AG09319 (cell line): ENCODE results near the gene LRP10.
"Not testable (repeated sequence)": the region's sequence is repeated elsewhere in the genome, so short reads cannot be mapped to it uniquely, and the experiment has no call there.

Experiments
- DNase-seq: peaks from one replicate; pipeline ENCODE4 v3.0.0-alpha.2; 2010; ENCODE audit warnings: low read depth; ENCODE audit errors: extremely low read depth
- TF ChIP-seq, protein P1 (sequence below): IDR thresholded peaks from 2 replicates; pipeline ENCODE4 v1.5.1; 2011; ENCODE audit warnings: low read depth, mild to moderate bottlenecking, inconsistent platforms, low read length, moderate library complexity

LRP10 gene, protein sequence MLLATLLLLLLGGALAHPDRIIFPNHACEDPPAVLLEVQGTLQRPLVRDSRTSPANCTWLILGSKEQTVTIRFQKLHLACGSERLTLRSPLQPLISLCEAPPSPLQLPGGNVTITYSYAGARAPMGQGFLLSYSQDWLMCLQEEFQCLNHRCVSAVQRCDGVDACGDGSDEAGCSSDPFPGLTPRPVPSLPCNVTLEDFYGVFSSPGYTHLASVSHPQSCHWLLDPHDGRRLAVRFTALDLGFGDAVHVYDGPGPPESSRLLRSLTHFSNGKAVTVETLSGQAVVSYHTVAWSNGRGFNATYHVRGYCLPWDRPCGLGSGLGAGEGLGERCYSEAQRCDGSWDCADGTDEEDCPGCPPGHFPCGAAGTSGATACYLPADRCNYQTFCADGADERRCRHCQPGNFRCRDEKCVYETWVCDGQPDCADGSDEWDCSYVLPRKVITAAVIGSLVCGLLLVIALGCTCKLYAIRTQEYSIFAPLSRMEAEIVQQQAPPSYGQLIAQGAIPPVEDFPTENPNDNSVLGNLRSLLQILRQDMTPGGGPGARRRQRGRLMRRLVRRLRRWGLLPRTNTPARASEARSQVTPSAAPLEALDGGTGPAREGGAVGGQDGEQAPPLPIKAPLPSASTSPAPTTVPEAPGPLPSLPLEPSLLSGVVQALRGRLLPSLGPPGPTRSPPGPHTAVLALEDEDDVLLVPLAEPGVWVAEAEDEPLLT

DNA sequence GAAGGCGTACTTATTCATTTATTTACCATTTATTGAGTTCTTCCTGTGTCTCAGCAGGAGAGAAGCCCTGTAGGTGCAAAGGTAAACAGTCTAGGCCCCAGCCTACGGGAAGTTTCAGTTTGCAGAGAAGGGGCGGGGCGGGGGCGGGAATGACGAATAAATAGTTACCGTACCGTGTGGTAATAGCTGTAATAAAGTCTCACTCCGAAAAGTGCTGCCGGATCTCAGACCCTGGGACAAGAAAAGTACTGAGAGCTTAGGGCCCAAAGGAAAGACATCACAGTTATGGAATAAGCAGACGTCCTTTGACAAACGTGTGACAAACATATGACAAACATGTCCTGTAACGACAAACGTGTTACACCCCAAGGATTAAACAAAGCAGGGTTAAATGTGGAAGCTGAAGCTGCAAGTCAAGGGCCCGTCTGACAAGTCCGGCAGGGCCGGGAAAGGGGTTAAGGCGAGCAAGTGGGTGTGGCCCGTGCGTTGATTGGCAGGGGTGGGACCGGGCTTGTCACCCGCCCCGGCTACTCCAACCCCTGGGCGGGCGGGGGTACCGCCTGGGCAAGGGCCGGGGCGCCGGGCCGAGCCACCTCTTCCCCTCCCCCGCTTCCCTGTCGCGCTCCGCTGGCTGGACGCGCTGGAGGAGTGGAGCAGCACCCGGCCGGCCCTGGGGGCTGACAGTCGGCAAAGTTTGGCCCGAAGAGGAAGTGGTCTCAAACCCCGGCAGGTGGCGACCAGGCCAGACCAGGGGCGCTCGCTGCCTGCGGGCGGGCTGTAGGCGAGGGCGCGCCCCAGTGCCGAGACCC lies at the start of gene LRP10:
TSS of gene LRP10 (plus strand) at position 517 of the 809 bp plus-strand sequence. CDS start 564 bp downstream, outside the sequence.
- DNase-seq, result peak; percentile 70
- TF ChIP-seq, protein P1, sequence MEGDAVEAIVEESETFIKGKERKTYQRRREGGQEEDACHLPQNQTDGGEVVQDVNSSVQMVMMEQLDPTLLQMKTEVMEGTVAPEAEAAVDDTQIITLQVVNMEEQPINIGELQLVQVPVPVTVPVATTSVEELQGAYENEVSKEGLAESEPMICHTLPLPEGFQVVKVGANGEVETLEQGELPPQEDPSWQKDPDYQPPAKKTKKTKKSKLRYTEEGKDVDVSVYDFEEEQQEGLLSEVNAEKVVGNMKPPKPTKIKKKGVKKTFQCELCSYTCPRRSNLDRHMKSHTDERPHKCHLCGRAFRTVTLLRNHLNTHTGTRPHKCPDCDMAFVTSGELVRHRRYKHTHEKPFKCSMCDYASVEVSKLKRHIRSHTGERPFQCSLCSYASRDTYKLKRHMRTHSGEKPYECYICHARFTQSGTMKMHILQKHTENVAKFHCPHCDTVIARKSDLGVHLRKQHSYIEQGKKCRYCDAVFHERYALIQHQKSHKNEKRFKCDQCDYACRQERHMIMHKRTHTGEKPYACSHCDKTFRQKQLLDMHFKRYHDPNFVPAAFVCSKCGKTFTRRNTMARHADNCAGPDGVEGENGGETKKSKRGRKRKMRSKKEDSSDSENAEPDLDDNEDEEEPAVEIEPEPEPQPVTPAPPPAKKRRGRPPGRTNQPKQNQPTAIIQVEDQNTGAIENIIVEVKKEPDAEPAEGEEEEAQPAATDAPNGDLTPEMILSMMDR, result no peak

DNA sequence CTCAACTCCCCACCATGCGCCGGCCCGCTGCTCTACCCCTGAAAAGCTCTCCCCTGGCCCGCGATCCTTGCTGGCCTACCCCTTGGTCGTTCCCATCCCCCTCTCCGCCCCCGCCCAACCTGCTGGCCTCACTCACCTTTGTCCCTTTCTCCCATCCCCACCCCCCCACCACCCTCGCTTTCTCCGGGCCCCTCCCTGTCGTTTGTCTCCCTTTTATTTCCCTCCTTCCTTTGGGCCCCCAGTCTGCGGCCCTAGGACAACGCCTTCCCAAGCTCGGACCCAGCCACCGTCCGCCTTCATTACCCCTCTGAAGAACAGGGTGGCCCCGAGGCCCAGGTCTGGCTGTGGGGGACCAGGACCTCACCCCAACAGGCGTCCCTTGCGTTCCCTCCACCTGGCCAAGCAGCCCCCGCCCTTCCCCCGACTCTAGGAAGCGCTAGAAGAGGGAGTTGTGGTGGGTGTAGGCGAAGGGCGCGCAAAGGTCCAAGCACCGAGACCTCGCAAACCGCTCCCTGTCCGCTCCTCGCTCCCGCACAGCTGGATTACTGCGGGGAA lies 49.4 kb upstream of the LRP10 start:
- TF ChIP-seq, protein P1, result no peak
- no peak for DNase-seq

DNA sequence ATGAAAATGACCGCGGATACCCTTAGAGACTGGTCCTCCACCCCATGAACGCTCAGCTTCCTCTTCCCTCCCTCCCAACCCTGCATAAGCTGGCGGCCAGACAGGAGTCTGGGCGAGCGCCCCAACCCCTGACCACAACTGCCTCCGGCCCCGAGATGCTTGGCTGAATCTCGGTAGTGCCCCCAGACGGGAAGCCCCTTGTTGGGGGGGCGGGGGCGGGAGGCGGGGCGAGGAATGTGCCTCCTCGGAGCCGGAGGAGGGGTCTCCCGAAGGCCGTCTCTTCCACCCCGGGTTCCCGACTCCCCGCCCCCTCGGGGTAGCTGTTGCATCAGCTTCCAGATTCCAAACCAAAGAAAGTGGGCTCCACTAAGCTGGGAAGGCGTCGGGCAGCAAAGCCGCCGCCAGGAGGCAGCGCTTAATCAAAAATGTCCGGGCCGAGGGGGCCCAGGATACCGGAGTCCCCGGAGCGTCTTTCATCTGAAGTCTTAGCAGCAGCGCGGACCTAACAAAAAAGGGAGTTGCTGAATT lies 48.9 kb upstream of the LRP10 start:
- DNase-seq, result peak; percentile 85
- TF ChIP-seq, protein P1, result peak; percentile 89

DNA sequence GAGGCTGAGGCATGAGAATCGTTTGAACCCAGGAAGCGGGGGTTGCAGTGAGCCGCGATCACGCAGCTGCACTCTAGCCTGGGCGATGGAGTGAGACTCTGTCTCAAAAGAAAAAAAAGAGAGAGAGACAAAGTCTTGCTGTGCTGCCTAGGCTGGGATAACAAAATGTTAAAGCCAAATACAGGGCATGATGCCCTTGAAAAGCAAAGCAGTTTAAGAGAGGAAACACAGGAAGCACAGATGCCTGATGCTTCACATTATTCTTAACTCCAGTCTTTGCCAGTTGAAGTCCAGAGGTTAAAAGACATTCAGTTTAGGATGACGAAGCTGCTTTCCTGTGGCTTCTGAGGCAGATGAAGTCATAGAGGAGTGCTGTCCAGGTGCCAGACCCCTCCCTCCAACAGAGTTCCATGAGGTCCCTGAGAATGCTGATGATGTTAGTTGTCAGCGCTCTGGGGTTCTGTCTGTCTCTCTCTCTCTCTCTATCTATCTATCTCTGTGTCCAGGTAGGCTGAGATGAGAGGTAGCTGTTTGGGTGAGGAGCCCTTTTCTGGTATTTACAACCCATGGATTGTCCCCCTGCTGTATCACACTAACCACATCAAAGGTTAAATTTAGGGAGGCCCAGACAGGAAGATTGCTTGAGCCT lies 46.7 kb upstream of the LRP10 start:
- no peak for DNase-seq
- TF ChIP-seq, protein P1, result no peak

DNA sequence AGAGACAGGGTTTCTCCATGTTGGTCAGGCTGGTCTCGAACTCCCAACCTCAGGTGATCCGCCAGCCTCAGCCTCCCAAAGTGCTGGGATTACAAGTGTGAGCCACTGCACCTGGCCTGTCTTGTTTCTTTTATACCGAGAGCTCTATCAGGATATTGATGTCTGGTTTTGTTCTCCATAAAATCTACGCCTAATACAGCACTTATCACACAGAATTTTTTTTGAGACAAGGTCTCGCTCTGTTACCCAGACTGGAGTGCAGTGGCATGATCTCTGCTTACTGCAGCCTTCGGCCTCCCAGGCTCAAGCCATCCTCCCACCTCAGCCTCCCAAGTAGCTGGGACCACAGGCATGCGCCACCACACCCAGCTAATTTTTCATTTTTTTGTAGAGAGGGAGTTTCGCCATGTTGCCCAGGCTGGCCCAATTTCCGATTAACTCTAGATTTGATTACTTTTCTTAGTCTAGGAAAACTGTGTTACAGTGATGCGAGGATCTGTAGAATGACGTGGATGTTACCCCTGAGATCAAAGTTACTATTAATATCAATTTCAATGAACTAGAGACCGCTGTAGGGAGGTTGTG lies 42.4 kb upstream of the LRP10 start:
- DNase-seq, result not testable (repeated sequence)

DNA sequence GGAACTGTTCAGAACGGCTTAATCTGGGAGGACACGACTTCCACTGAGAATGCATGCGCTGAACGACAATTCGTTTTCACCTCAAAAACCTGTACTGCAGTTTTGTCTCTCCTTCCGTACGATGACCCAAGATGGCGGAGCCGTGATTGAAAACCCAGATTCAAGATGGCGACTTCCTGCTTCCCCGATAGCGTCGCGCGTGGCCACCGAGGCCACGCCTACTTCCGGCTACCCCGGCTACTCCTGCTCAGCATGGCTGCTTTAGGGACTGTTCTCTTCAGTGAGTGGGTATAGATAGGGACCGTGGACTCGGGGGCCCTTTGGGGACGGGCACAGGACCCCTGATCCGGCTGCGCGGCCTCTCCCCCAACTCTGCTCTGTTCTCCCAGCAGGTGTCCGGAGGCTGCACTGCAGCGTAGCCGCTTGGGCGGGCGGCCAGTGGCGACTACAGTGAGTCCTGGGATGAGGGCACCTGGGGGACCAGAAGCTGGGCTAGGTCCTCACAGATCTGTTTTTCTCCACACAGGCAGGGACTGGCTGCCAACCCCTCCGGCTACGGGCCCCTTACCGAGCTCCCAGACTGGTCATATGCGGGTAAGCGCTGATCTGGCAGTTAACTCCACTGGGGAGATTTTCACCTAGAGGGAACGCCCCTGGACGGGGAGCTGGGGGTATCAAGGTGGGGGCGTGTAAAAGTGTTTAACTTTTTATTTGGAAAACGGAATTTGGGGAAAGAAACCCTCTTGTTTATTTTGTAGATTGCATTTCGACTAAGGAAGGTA lies 41.7 kb upstream of the LRP10 start, which contains the start of gene MRPL52:
TSS of gene MRPL52 (plus strand) at position 227 of the 782 bp plus-strand sequence. CDS start at position 253, 26 bp downstream.
- no peak for DNase-seq
- TF ChIP-seq, protein P1, result no peak
